OCI-LY3 (cell line): ENCODE measurements around the gene PBOV1.

Source experiments
- CTCF ChIP-seq: fragments of 200-600, 300-600 bp; sonication (generic); IDR thresholded peaks from 2 replicates; pipeline ENCODE4 v1.5.1; 2014; ENCODE audit warnings: antibody characterized with exemption, low read length, low read depth
- EZH2phosphoT487 ChIP-seq: fragments of 200-600 bp; shearing (Covaris generic); IDR thresholded peaks from 2 replicates; pipeline ENCODE4 v1.6.1; 2018; ENCODE audit warnings: antibody characterized with exemption, mixed run types, low read depth

GRCh38 chr6:138184230-138184629 is 34.1 kb downstream of the PBOV1 start:
- TF ChIP-seq CTCF, result no peak
- no peak for TF ChIP-seq EZH2phosphoT487
